NCI-H1694 treated with DMSO at 0.1 percent for 48 hours (cell line): ENCODE measurements around the gene ATP23.

ENCODE experiments used
- DNase-seq: peaks from one replicate; lab custom pipeline; 2025; lab: John Stamatoyannopoulos, UW

ATP23 gene

GRCh38 chr12:57908511-57908910 is 32.9 kb upstream of the ATP23 start:
- DNase-seq: no peak

GRCh38 chr12:57909056-57909455 is 32.3 kb upstream of the ATP23 start:
- no peak for DNase-seq

- no peak for DNase-seq
These were observed 31.8 kb upstream of the ATP23 start for GRCh38 chr12:57909611-57910010.

GRCh38 chr12:57918147-57918546 is 23.2 kb upstream of the ATP23 start:
- no peak for DNase-seq

GRCh38 chr12:57927086-57927485 is 14.3 kb upstream of the ATP23 start:
- no peak for DNase-seq

GRCh38 chr12:57929092-57929830 is 12.1 kb upstream of the ATP23 start:
- DNase-seq: no peak

- no peak for DNase-seq
These were observed 6.5 kb upstream of the ATP23 start for GRCh38 chr12:57934819-57935218.

GRCh38 chr12:57935331-57935730 is 6.0 kb upstream of the ATP23 start:
- DNase-seq: no peak

- DNase-seq: peak; percentile 84
These were observed 5.4 kb upstream of the ATP23 start for GRCh38 chr12:57935839-57936512.

- DNase-seq: no peak
These were observed 4.9 kb upstream of the ATP23 start for GRCh38 chr12:57936513-57936883.

- no peak for DNase-seq
These were observed 2.1 kb upstream of the ATP23 start for GRCh38 chr12:57939291-57939690.

GRCh38 chr12:57940052-57940914 is 1.1 kb upstream of the ATP23 start:
- DNase-seq: no peak

- no peak for DNase-seq
These were observed 527 bp upstream of the ATP23 start for GRCh38 chr12:57940915-57941164.

GRCh38 chr12:57943438-57944080 is 2.2 kb downstream of the ATP23 start:
- no peak for DNase-seq

- DNase-seq: no peak
These were observed 3.1 kb downstream of the ATP23 start for GRCh38 chr12:57944313-57945023.

GRCh38 chr12:57952766-57953165 is 11.4 kb downstream of the ATP23 start:
- no peak for DNase-seq

GRCh38 chr12:57954768-57955167 is 13.4 kb downstream of the ATP23 start:
- no peak for DNase-seq

- no peak for DNase-seq
These were observed 16.8 kb downstream of the ATP23 start for GRCh38 chr12:57958061-57958657.

- DNase-seq: no peak
These were observed 23.1 kb downstream of the ATP23 start for GRCh38 chr12:57964421-57964820.

GRCh38 chr12:57965766-57966165 is 24.4 kb downstream of the ATP23 start:
- DNase-seq: no peak

- DNase-seq: no peak
These were observed 25.2 kb downstream of the ATP23 start for GRCh38 chr12:57966536-57966935.
